Astrocyte (in vitro differentiated cells and primary cell): ENCODE results near the gene TESK2.

Source experiments
- EZH2 ChIP-seq: IDR thresholded peaks from 2 replicates; pipeline ENCODE4 v1.6.1; 2012; ENCODE audit warnings: mild to moderate bottlenecking, low read length, inconsistent platforms; ENCODE audit not compliant: insufficient read depth
- TF ChIP-seq, protein P1 (sequence below): IDR thresholded peaks from 2 replicates; pipeline ENCODE4 v1.5.1; 2011; ENCODE audit warnings: low read depth, mild to moderate bottlenecking, inconsistent platforms, low read length, moderate library complexity; ENCODE audit not compliant: insufficient read depth

DNA sequence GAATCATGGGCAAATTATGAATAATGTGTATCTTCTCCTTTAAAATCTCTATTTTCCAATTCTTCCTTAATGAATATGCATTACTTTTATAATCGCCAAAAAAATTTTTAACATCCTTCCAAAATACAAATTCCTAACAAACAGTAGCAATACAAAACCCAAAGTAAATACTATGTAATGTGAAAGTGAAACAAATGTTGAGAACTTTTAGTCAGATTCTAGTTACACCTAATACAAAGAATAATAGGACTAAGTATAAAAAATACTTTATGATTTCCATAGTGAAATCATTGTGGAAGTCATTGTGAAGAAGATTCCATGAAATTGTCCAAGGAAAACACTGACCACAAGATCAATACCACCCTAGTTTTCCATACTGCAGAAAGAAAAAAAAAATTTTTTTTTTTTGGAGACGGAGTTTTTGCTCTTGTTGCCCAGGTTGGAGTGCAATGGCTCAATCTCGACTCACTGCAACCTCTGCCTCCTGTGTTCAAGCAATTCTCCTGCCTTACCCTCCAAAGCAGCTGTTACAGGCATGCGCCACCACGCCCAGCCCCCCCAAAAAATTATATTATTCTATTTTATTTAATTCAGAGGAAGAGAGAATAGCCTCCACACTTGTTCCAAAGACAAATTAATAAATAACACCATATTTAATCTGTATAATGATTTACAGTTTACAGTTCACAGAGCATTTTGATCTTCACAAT, 11.8 kb downstream of the TESK2 start:
- TF ChIP-seq, protein P1, sequence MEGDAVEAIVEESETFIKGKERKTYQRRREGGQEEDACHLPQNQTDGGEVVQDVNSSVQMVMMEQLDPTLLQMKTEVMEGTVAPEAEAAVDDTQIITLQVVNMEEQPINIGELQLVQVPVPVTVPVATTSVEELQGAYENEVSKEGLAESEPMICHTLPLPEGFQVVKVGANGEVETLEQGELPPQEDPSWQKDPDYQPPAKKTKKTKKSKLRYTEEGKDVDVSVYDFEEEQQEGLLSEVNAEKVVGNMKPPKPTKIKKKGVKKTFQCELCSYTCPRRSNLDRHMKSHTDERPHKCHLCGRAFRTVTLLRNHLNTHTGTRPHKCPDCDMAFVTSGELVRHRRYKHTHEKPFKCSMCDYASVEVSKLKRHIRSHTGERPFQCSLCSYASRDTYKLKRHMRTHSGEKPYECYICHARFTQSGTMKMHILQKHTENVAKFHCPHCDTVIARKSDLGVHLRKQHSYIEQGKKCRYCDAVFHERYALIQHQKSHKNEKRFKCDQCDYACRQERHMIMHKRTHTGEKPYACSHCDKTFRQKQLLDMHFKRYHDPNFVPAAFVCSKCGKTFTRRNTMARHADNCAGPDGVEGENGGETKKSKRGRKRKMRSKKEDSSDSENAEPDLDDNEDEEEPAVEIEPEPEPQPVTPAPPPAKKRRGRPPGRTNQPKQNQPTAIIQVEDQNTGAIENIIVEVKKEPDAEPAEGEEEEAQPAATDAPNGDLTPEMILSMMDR: no peak
- no peak for TF ChIP-seq EZH2
